T follicular helper cell (primary cell): ENCODE results near the gene AGO3.
"Not testable (repeated sequence)": the region's sequence is repeated elsewhere in the genome, so short reads cannot be mapped to it uniquely, and the experiment has no call there.

Experiments
- DNase-seq: peaks from one replicate; pipeline ENCODE4 v3.0.0-alpha.2; 2020; ENCODE audit warnings: low read depth

The AGO3 gene

GRCh38 chr1:36008546-36009197 lies 77.8 kb downstream of the AGO3 start:
- no peak for DNase-seq

- no peak for DNase-seq
Observed at GRCh38 chr1:36014722-36015220, 83.9 kb downstream of the AGO3 start.

GRCh38 chr1:36016686-36017085 lies 85.8 kb downstream of the AGO3 start:
- no peak for DNase-seq

- DNase-seq: no peak
Observed at GRCh38 chr1:36023098-36023769, 92.3 kb downstream of the AGO3 start.

GRCh38 chr1:36024024-36024423 lies 93.1 kb downstream of the AGO3 start:
- not testable (repeated sequence) for DNase-seq

- DNase-seq: no peak
Observed at GRCh38 chr1:36024847-36025246, 93.9 kb downstream of the AGO3 start.

- no peak for DNase-seq
Observed at GRCh38 chr1:36027766-36028165, 96.9 kb downstream of the AGO3 start.

GRCh38 chr1:36031441-36031840 lies 100.5 kb downstream of the AGO3 start:
- DNase-seq: no peak

- no peak for DNase-seq
Observed at GRCh38 chr1:36034692-36035091, 103.8 kb downstream of the AGO3 start.

- DNase-seq: no peak
Observed at GRCh38 chr1:36035154-36035553, 104.2 kb downstream of the AGO3 start.

- no peak for DNase-seq
Observed at GRCh38 chr1:36040238-36040637, 109.3 kb downstream of the AGO3 start.

- no peak for DNase-seq
Observed at GRCh38 chr1:36051821-36052220, 120.9 kb downstream of the AGO3 start.

- no peak for DNase-seq
Observed at GRCh38 chr1:36053978-36054377, 123.1 kb downstream of the AGO3 start.

- no peak for DNase-seq
Observed at GRCh38 chr1:36055706-36056105, 124.8 kb downstream of the AGO3 start.

GRCh38 chr1:36062315-36062714 lies 131.4 kb downstream of the AGO3 start:
- DNase-seq: no peak

GRCh38 chr1:36067871-36068270 lies 137.0 kb downstream of the AGO3 start:
- no peak for DNase-seq

GRCh38 chr1:36068866-36069265 lies 138.0 kb downstream of the AGO3 start:
- no peak for DNase-seq

GRCh38 chr1:36070349-36070748 lies 139.4 kb downstream of the AGO3 start:
- DNase-seq: no peak

- DNase-seq: no peak
Observed at GRCh38 chr1:36076979-36077573, 146.2 kb downstream of the AGO3 start.

- no peak for DNase-seq
Observed at GRCh38 chr1:36080236-36080635, 149.3 kb downstream of the AGO3 start.

- no peak for DNase-seq
Observed at GRCh38 chr1:36080801-36081200, 149.9 kb downstream of the AGO3 start.

- no peak for DNase-seq
Observed at GRCh38 chr1:36081926-36082485, 151.1 kb downstream of the AGO3 start.

- DNase-seq: no peak
Observed at GRCh38 chr1:36083219-36083618, 152.3 kb downstream of the AGO3 start.
